HepG2 (cell line): ENCODE data around the gene JAM2. TPM values are rescaled to one million over a fixed set of nuclear protein-coding genes. Genes with fewer than 3 reads are reported as not detected.

Source experiments
- ATAC-seq: fragments of 200-7000 bp; cut with Tn5 transposase; 3 replicates; pipeline ENCODE4 v1.9.1; 2020; ENCODE audit warnings: mild to moderate bottlenecking, moderate library complexity
- BruUV-seq: library from RNA; stranded (reverse); fragments of 400-500 nt; replicated peaks from 2 replicates; lab custom pipeline; 2021; lab: Mats Ljungman, UMichigan
- CTCF ChIA-PET: fragments of 300-600 bp; formaldehyde crosslinking; extraction: SDS; loops from one replicate; lab custom pipeline; 2021; ENCODE audit warnings: low total read pairs, inconsistent platforms, low intra/inter-chr PET ratio; lab: Yijun Ruan, JAX
- POLR2A ChIA-PET: fragments of 350-600 bp; sonication (Branson Sonifier 250); formaldehyde crosslinking; loops from one replicate; lab custom pipeline; 2020; ENCODE audit warnings: antibody characterized with exemption, inconsistent platforms; lab: Yijun Ruan, JAX
- DNase-seq: peaks from one replicate; pipeline ENCODE4 v3.0.0-alpha.2; 2015; ENCODE audit warnings: low spot score
- FAIRE-seq: peaks from 3 replicates; lab custom pipeline; 2011; peaks lifted over from hg19 to GRCh38; lab: Jason Lieb, UNC
- H2AFZ ChIP-seq: one replicate; pipeline ENCODE4 v1.6.1; 2011; ENCODE audit warnings: low read length, inconsistent platforms
- H3K27ac ChIP-seq: fragments of 300-600 bp; 3 replicates; pipeline ENCODE4 v1.8.0; 2011; ENCODE audit warnings: mixed run types, mild to moderate bottlenecking, mixed read lengths, low read length, inconsistent platforms; ENCODE audit not compliant: insufficient read depth; ENCODE audit errors: extremely low read length
- H3K27me3 ChIP-seq, 2 experiments: fragments of 200-600 bp in 1 of 2; 2 replicates in 1 of 2; 3 replicates in 1 of 2; pipeline versions ENCODE4 v1.6.0 to v1.8.0; 2011; ENCODE audit warnings: low read length in 2 of 2, mild to moderate bottlenecking in 2 of 2, moderate library complexity in 2 of 2, inconsistent platforms in 1 of 2; ENCODE audit not compliant: insufficient read depth in 2 of 2, control insufficient read depth in 1 of 2
- H3K36me3 ChIP-seq, 2 experiments: fragments of 200-600 bp in 1 of 2; replicated peaks in 1 of 2; 2 replicates in 1 of 2; 3 replicates in 1 of 2; pipeline versions ENCODE4 v1.5.1 to v1.8.0; 2011; ENCODE audit warnings: low read length in 2 of 2, inconsistent platforms in 1 of 2; ENCODE audit not compliant: insufficient read depth in 2 of 2, control insufficient read depth in 1 of 2
- H3K4me1 ChIP-seq: 2 replicates; pipeline ENCODE4 v1.5.1; 2012; ENCODE audit warnings: low read length, inconsistent platforms; ENCODE audit not compliant: insufficient read depth
- H3K4me2 ChIP-seq: 2 replicates; pipeline ENCODE4 v1.6.0; 2011; ENCODE audit warnings: low read depth, low read length, inconsistent platforms
- H3K4me3 ChIP-seq, 3 experiments: fragments of 200-600 bp in 1 of 3; sonication (generic), shearing (Covaris generic) in 1 of 3; replicated peaks in 1 of 3; 2 replicates each; pipeline ENCODE4 v1.5.1; 2011 to 2016; ENCODE audit warnings: low read length in 3 of 3, inconsistent platforms in 2 of 3, low read depth in 2 of 3, mild to moderate bottlenecking in 2 of 3, control low read depth in 1 of 3, mixed read lengths in 1 of 3; ENCODE audit not compliant: insufficient read depth in 1 of 3
- H3K79me2 ChIP-seq: one replicate; pipeline ENCODE4 v1.6.1; 2011; ENCODE audit warnings: low read length, inconsistent platforms; ENCODE audit not compliant: insufficient read depth
- H3K9ac ChIP-seq: 2 replicates; pipeline ENCODE4 v1.6.0; 2011; ENCODE audit warnings: mild to moderate bottlenecking, low read depth, low read length, inconsistent platforms; ENCODE audit not compliant: insufficient read depth
- H3K9me3 ChIP-seq: 2 replicates; pipeline ENCODE4 v1.5.1; 2012; ENCODE audit warnings: mild to moderate bottlenecking, low read length
- H4K20me1 ChIP-seq: 2 replicates; pipeline ENCODE4 v1.6.0; 2011; ENCODE audit warnings: inconsistent platforms, mild to moderate bottlenecking, low read length, moderate library complexity; ENCODE audit not compliant: insufficient read depth
- GABPB1 ChIP-seq: IDR thresholded peaks from 2 replicates; pipeline ENCODE4 v1.6.1; 2016; ENCODE audit warnings: mild to moderate bottlenecking, missing genetic modification reagents, moderate library complexity, missing compliant biosample characterization
- GTF3A ChIP-seq: sonication (generic); formaldehyde crosslinking; conservative IDR thresholded peaks from 2 replicates; pipeline ENCODE4 v1.4.0; 2020; ENCODE audit warnings: mild to moderate bottlenecking, missing genetic modification reagents
- REL ChIP-seq: sonication (generic); formaldehyde crosslinking; conservative IDR thresholded peaks from 2 replicates; pipeline ENCODE4 v1.8.0; 2022; ENCODE audit warnings: mild to moderate bottlenecking, missing genetic modification reagents, moderate library complexity
- RFX5 ChIP-seq: IDR thresholded peaks from 2 replicates; pipeline ENCODE4 v1.6.1; 2011; ENCODE audit warnings: low read depth, low read length, improper control_type of control experiment
- RNF2 ChIP-seq: fragments of 450-650 bp; conservative IDR thresholded peaks from 2 replicates; pipeline ENCODE4 v1.6.1; 2016; ENCODE audit warnings: low read depth
- TOPORS ChIP-seq: sonication (generic); formaldehyde crosslinking; IDR thresholded peaks from 2 replicates; pipeline ENCODE4 v1.8.0; 2023; ENCODE audit warnings: mild to moderate bottlenecking, missing genetic modification reagents
- ZHX2 ChIP-seq, 2 experiments: sonication (generic) in 1 of 2; formaldehyde crosslinking in 1 of 2; IDR thresholded peaks; 2 replicates each; pipeline versions ENCODE4 v1.6.1 to v1.9.0; 2014 to 2022; ENCODE audit warnings: antibody characterized with exemption in 1 of 2, borderline replicate concordance in 1 of 2, inconsistent platforms in 1 of 2, low read depth in 1 of 2, missing genetic modification reagents in 1 of 2
- ZNF253 ChIP-seq: sonication (generic); formaldehyde crosslinking; IDR thresholded peaks from 2 replicates; pipeline ENCODE4 v1.8.0; 2022; ENCODE audit warnings: mild to moderate bottlenecking, missing genetic modification reagents, borderline replicate concordance
- ZNF296 ChIP-seq: sonication (generic); formaldehyde crosslinking; conservative IDR thresholded peaks from 2 replicates; pipeline ENCODE4 v1.5.0; 2020; ENCODE audit warnings: mild to moderate bottlenecking, missing genetic modification reagents
- ZNF329 ChIP-seq: sonication (generic); formaldehyde crosslinking; IDR thresholded peaks from 2 replicates; pipeline ENCODE4 v1.9.0; 2021; ENCODE audit warnings: low read depth, mild to moderate bottlenecking, missing genetic modification reagents
- ZNF776 ChIP-seq: sonication (generic); formaldehyde crosslinking; IDR thresholded peaks from 2 replicates; pipeline ENCODE4 v1.4.0; 2020; ENCODE audit warnings: mild to moderate bottlenecking, missing genetic modification reagents
- WGBS: methylation state at CpG from one replicate; pipeline ENCODE4 v1.1.6; 2017; ENCODE audit warnings: low lambda C conversion rate; 5-methylcytosine and 5-hydroxymethylcytosine counted together
- in situ Hi-C: cut with HindIII; loops from 2 replicates; pipeline ENCODE4 v1.10.0; 2017; ENCODE audit warnings: low pct_unique_long_range_greater_than_20kb; ENCODE audit not compliant: extremely low pct_ligation_motif_present
- intact Hi-C: fragments of 100-400 bp; cut with micrococcal nuclease; formaldehyde crosslinking; loops from one replicate; pipeline ENCODE4 v1.10.0; 2022; ENCODE audit not compliant: unreplicated experiment
- polyA plus RNA-seq, 8 experiments: library from polyadenylated mRNA; depleted of rRNA in 3 of 8; stranded (reverse) in 7 of 8; unstranded in 1 of 8; fragments of >200 nt; fragmentation: Illumina TruSeq in 4 of 8; extraction: Trizol in 4 of 8; gene quantifications; 2 replicates each; pipeline versions ENCODE4 v1.2.1 to v1.2.3, GENCODE V29; 2011 to 2016; ENCODE audit warnings: low read depth in 4 of 8, missing spikeins in 1 of 8, mixed read lengths in 1 of 8; ENCODE audit not compliant: insufficient read depth in 1 of 8
- total RNA-seq, 5 experiments: library from RNA; depleted of rRNA; stranded (reverse); fragments of >200 nt; fragmentation: Illumina TruSeq; extraction: Trizol; gene quantifications; 2 replicates each; pipeline ENCODE4 v1.2.3, GENCODE V29; 2016; ENCODE audit warnings: low read depth in 1 of 5
- TF ChIP-seq, protein P1 (sequence below): sonication (generic); formaldehyde crosslinking; IDR thresholded peaks from 2 replicates; pipeline ENCODE4 v1.4.0; 2020; ENCODE audit warnings: missing genetic modification reagents, low read depth, mild to moderate bottlenecking, borderline replicate concordance

JAM2 gene
- total and polyA plus RNA-seq, 2 of the 13 experiments (the other 11 are each of a cell fraction or from before 2014, with no cell fraction given): 0.07 TPM; not detected in 1

DNA sequence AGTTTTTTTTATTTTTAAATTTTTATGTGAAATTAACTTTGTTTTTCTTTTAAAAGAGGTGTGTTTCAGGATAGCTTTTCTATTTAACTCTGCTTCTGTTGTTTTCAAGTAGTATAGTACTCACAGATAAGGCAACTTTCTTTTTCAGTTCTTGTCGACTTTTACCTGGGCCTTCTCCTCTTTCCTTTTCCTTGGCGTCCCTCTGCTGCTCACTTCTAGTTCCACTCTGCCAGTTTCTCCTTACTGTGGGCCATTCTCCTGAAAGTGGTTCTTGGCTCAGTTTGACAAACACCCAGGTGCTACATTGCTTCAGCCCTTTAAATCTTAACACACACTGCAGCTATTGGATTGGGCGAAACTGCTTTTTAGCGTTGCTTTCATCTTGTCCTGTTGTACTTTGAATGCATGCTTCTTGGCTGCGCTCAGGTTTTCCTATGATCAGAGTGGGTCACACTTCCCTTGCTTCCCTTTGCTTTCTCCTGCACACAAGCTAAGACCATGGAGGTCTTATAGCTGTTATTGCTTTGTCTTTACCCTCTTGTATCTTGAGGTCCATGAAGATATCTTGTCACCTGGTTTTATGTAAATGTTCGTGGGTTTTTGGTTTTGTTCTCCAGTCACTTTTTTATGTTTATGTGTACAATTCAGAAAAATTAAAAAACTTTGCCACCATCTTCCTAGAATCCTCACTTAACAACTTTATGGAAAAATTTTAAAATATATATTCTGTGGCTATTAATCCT, 117.3 kb downstream of the JAM2 start:
- Histone ChIP-seq H3K27me3 (no peaks in the 10 kb centered on the region), H3K36me3 (peaks cover 7 to 53% of the 10 kb centered on the region in 2 experiments), H3K4me1 (no peaks in the 10 kb centered on the region), H3K4me3 (no peak overlapping the region), H3K27ac (no peak overlapping the region), H4K20me1 (no peaks in the 10 kb centered on the region), H3K9ac (no peak overlapping the region), H2AFZ (no peak overlapping the region), H3K79me2 (no peaks in the 10 kb centered on the region), H3K9me3 (no peaks in the 10 kb centered on the region), H3K4me2 (no peak overlapping the region)
- no TSS peak for BruUV-seq
- POLR2A ChIA-PET: no interaction called here
- FAIRE-seq (no peak), DNase-seq (no peak), ATAC-seq (no peak)
- intact Hi-C loops: no loop called here
- 86% methylated on average over 6 of the region's 6 CpGs for WGBS
- in situ Hi-C loops: no loop called here
- CTCF ChIA-PET: no interaction called here
- TF ChIP-seq ZNF776 (no peak), TOPORS (CRISPR knock-in tag) (no peak), ZNF329 (CRISPR knock-in tag) (no peak), REL (CRISPR knock-in tag) (no peak), RFX5 (no peak), ZHX2 (IDR thresholded peaks at IDR 0.05; ENCODE audit: low read depth) (no peak), ZHX2 (CRISPR knock-in tag; IDR thresholded peaks at IDR 0.05; ENCODE audit: borderline replicate concordance) (no peak), ZNF253 (CRISPR knock-in tag) (no peak), GABPB1 (CRISPR knock-in tag) (no peak), RNF2 (no peak), ZNF296 (CRISPR knock-in tag) (no peak), GTF3A (CRISPR knock-in tag) (no peak)
- TF ChIP-seq, protein P1, sequence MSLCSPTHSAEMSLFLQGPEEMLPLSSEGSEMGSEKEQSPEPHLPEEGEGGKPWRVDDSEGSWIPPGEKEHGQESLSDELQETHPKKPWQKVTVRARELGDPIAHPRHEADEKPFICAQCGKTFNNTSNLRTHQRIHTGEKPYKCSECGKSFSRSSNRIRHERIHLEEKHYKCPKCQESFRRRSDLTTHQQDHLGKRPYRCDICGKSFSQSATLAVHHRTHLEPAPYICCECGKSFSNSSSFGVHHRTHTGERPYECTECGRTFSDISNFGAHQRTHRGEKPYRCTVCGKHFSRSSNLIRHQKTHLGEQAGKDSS (CRISPR knock-in tag): no peak
